ENCODE results near the gene FYB2.

The FYB2 gene, protein sequence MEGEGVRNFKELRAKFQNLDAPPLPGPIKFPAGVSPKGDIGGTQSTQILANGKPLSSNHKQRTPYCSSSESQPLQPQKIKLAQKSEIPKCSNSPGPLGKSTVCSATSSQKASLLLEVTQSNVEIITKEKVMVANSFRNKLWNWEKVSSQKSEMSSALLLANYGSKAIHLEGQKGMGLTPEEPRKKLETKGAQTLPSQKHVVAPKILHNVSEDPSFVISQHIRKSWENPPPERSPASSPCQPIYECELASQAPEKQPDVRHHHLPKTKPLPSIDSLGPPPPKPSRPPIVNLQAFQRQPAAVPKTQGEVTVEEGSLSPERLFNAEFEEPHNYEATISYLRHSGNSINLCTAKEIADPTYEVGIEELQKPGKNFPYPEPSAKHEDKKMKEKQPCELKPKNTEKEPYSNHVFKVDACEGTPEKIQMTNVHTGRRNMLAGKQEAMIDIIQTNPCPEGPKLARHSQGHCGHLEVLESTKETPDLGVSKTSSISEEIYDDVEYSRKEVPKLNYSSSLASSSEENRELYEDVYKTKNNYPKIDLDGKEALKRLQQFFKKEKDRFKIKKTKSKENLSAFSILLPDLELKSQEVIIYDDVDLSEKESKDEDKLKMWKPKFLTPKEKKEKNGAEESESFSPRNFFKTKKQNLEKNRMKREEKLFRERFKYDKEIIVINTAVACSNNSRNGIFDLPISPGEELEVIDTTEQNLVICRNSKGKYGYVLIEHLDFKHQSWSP

GRCh38 chr1:56819387-56819899 is at the start of gene FYB2:
FYB2 (minus strand) TSS chr1:56819404; CDS start chr1:56819290, 114 bp downstream.
- no peak for DNase-seq

DNA sequence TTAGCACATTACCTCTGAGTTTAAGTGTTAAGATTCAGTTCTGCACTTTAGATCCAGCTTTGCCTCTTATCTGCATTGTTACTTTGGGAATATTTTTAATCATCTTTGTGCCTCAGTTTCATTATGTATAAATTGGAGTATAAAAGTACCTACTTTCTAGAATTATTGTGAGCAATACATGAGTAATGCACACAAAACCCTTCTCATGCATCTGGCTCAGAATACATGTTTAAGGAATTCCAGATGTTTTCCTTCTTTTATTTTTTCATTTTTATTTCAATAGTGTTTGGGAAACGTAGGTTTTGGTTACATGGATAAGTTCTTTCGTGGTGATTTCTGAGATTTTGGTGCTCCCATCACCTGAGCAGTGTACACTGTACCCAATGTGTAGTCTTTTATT is 49.6 kb upstream of the FYB2 start:
- no peak for DNase-seq

- no peak for DNase-seq
Measured at GRCh38 chr1:56867491-56867890, 48.3 kb upstream of the FYB2 start.

GRCh38 chr1:56866656-56867055 is 47.5 kb upstream of the FYB2 start:
- DNase-seq = no peak

DNA sequence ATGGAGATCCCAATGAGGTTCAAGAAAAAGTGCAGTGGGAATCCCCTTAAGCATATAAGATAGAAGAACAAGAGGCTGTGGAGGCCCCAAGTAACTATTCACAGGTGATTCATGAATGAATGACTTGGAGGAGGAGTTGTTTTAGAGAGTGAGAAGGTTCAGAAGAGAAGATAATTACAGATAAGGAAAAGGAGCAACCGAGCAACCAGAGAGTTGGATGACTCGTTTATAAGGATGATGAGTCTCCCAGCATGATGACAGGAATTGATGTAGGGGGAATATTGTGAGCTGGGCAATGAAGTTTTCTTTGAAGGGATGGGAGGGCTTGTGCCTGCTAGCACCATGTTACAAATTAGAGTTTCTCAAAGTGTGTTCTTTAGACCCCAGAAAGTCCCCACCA is 45.2 kb upstream of the FYB2 start:
- DNase-seq = no peak

DNA sequence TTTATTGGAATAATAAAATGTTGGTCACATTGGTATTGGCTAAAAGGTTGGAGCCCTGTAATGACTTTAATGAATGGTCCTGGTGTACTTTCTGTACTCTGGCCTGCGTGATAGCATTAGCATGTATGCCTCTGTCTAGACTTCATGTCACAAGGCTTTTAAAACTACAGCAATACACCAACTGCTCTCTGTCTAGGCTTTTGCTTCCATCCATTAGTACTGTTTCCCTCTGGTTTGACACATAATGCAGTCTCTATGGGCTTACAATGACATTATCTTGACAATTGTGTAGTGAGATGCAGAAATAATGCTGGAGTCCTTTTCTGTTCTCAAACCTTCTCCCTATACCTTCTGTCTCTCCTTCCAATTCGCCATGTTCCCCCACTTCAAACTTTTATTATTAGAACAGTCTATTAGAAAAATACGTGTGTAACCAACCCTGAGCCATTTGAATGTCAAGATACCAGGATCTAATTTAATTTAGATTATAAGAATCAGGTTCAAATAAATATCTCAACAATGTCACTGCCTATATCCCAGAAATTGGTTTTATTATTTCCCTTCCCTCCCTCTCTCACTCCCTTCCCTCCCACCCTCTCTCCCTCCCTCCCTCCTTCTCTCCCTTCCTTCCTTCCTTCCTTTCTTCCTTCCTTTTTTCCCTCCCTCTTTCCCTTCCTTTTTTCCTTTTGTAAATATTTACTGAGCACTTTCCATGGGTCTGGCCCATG is 44.2 kb upstream of the FYB2 start:
- no peak for DNase-seq

GRCh38 chr1:56859287-56859686 is 40.1 kb upstream of the FYB2 start:
- no peak for DNase-seq

GRCh38 chr1:56856186-56856585 is 37.0 kb upstream of the FYB2 start:
- no peak for DNase-seq

DNA sequence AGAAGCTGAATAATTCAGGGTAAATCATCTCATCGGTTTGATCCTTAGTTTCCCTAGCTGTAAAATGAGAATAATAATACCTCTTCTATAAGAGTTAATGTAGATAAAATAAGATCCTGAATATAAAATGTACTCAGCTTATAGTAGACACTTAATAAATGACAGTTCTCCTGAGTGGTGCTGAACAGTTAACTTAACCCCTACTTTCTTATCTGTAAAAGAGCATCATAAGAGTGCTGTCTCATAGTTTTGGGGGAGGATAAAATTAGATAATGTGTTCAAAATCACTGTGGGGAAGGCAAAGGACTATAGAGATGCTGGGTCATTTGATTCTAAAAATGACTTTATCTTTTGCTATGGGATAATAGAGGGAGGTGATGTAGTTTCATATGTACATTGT is 36.0 kb upstream of the FYB2 start:
- no peak for DNase-seq

- no peak for DNase-seq
Measured at GRCh38 chr1:56854521-56855099, 35.4 kb upstream of the FYB2 start, which contains the start of gene C8A. C8A (plus strand) TSS chr1:56854797; CDS start chr1:56854902, 105 bp downstream.

DNA sequence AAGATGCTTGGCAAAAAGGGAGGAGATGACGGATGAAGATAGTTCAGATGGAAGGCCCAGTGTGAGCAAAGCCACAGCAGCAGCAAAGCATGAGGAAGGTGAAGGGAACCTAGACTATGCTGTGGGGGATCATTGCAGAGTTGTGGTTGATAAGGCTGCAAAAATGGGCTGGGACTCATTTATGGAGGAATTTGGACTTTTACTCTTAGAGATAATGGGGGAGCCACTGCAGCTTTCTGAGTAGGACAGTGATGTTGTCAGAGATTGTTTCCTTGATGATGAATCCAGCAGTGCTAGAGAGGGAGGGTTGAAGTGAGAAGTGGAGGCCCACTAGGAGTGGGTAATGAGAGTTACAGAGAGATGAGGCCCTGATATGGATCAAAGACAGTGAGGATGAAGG is 33.3 kb upstream of the FYB2 start:
- no peak for DNase-seq

DNA sequence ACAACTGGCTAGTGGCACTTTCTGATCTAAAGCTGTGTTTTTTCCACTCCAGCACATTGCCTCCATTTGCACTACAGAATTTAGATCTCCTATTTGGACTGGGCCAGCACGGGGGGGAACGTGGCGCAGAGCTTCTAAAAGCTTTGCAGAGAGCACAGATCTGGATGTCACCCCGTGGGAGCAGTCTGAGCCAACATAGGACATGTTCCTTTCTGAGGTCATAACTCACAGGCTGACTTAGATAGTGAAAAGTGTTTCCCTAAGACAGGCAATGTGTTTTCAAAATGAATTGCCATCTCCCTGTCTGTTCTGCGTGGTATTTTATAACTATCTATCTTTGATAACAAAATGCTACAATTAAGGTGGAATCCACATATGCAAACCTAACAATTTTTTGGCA is 31.7 kb upstream of the FYB2 start:
- DNase-seq = no peak

DNA sequence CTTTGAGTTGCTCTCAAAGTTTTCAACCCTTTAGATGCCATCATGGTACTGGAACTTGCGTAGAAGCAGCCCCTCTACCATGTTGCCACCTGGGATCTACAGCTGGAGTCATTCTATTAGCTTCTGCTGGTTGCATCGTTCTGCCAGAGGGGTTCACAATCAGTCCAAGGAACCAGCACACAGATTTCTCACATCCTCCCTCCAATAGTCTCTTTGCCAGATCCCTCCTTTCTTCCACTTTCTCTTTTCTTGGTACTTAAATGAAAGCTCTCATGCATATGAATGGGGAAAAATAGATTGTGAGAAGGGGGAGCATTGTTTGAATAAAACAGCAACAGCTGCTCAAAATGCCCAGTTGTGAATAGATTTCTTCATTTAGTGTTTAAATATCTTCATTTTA is 31.2 kb upstream of the FYB2 start:
- no peak for DNase-seq

- DNase-seq = no peak
Measured at GRCh38 chr1:56849750-56850149, 30.5 kb upstream of the FYB2 start.

GRCh38 chr1:56845343-56845742 is 26.1 kb upstream of the FYB2 start:
- no peak for DNase-seq

DNA sequence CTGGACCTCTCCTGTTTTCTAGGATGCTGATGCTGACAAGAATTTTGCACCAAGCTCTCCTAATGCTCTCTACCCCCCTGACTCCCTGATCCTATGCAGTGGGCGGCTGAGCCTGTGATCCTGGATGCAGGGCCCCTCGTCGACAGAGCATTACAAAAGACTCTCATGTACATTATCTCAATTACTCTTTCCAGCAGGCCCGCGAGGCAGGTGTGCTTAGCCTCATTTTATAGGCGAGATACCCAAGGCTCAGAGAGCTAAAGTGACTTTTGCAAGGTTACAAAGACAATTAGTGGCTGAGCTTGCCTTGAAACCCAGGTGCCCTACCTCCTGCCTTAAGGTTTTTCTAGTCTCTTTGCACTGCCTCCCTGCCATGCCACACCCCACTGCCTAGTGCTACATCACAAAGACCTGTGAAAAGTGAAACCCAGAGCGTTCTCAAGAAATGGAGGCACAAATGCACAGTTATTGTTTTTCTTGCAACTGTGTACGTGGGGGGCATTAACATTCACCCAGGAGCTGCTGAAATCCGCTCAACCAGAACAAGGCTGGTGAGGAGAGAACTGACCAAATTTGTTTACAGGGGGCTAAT is 25.4 kb upstream of the FYB2 start:
- no peak for DNase-seq

- DNase-seq = no peak
Measured at GRCh38 chr1:56843544-56843943, 24.3 kb upstream of the FYB2 start.

DNA sequence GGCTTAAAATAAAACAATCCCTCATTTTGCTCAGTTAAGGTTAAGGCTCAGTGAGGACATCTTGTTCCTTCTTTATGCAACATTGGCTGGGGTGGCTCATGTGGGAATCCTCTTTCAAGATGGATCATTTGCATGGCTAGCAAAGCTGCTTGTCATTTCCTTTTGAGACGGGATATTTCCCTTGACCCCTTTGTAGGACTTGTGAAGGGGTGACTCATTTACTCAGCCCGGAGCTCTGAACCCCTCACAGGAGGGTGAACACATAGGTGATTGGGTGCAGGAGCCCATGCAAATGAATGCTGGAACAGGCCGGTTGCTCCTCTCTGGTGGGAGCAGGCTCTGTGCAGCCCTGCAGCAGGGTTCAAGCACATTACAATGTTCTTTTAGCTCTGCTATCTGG is 19.6 kb upstream of the FYB2 start:
- no peak for DNase-seq

DNA sequence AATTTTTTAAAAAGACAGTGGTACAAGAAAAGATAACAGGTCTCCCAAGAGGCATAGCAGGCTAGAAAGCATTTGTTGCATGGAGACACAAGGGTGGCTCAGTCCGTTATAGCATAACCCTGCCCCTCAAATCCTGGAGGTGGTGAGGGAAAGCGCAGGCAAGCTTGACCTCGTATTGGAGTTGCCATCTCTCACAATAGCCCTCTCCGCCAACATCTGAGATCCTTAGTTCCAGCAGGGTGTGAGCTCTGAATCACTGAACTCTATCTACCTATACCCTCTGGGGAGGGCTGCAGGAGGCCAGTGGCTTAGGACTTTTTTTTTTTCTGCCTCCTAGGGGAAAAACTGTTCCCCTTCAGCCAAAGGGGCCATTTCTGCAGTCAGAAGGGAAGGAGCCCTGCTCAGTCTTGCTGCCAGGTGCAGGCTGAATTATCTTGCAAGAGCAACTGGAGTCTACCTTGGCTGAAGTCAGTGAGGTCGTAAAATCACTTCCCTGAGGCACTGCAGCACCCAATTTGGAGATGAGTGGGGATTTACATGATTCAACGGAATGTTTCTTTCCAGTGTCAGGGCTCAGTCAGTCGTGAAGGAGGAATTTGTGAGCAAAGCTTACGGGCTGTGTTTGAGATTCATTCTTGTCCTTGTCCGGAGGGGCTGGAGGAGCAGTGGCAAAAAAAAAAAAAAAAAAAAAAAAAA is 18.2 kb upstream of the FYB2 start:
- no peak for DNase-seq

GRCh38 chr1:56836359-56836758 is 17.2 kb upstream of the FYB2 start:
- DNase-seq = no peak

- no peak for DNase-seq
Measured at GRCh38 chr1:56835657-56836056, 16.5 kb upstream of the FYB2 start.

Measured in NCI-H748 treated with DMSO at 0.1 percent for 48 hours (cell line).